HG03442 (cell line): ENCODE measurements around the gene OR1Q1.
"Not testable (repeated sequence)": the region's sequence is repeated elsewhere in the genome, so short reads cannot be mapped to it uniquely, and the experiment has no call there.

Experiments used
- ATAC-seq: cut with Tn5 transposase; IDR thresholded peaks from one replicate; pipeline ENCODE4 v1.9.1; 2021; ENCODE audit warnings: mild to moderate bottlenecking, moderate library complexity; ENCODE audit not compliant: unreplicated experiment

Gene OR1Q1

GRCh38 chr9:122614362-122614761 is at the start of gene OR1Q1:
TSS of gene OR1Q1 (plus strand) at chr9:122614738. CDS start at chr9:122614738, 0 bp downstream.
- ATAC-seq = no peak

- ATAC-seq = no peak
These were observed 46.6 kb upstream of the OR1Q1 start for GRCh38 chr9:122567901-122568300.

- no peak for ATAC-seq
These were observed 42.1 kb upstream of the OR1Q1 start for GRCh38 chr9:122572456-122572855.

GRCh38 chr9:122579874-122580273 is 34.7 kb upstream of the OR1Q1 start:
- ATAC-seq = no peak

GRCh38 chr9:122580360-122580759 is 34.2 kb upstream of the OR1Q1 start:
- no peak for ATAC-seq

GRCh38 chr9:122583284-122583683 is 31.3 kb upstream of the OR1Q1 start, which contains the start of gene OR1L8:
TSS of gene OR1L8 (minus strand) at chr9:122583384. CDS start at chr9:122568477, 14,907 bp downstream.
- not testable (repeated sequence) for ATAC-seq

- ATAC-seq = no peak
These were observed 8.8 kb upstream of the OR1Q1 start for GRCh38 chr9:122605691-122606090.

GRCh38 chr9:122606587-122606986 is 8.0 kb upstream of the OR1Q1 start:
- no peak for ATAC-seq

- ATAC-seq = no peak
These were observed 4.7 kb upstream of the OR1Q1 start for GRCh38 chr9:122609804-122610203.

- no peak for ATAC-seq
These were observed 5.5 kb downstream of the OR1Q1 start for GRCh38 chr9:122619996-122620395.

GRCh38 chr9:122642226-122642625 is 27.7 kb downstream of the OR1Q1 start:
- no peak for ATAC-seq

GRCh38 chr9:122656378-122656777 is 41.8 kb downstream of the OR1Q1 start:
- no peak for ATAC-seq

GRCh38 chr9:122657527-122657926 is 43.0 kb downstream of the OR1Q1 start, which contains the start of gene OR1B1:
TSS of gene OR1B1 (minus strand) at chr9:122657627.
- no peak for ATAC-seq

GRCh38 chr9:122661416-122661815 is 46.9 kb downstream of the OR1Q1 start, which contains the start of gene OR1L1:
TSS of gene OR1L1 (plus strand) at chr9:122661716. CDS start at chr9:122661716, 0 bp downstream.
- ATAC-seq = no peak
